Naive thymus-derived CD8-positive, alpha-beta T cell (primary cell): ENCODE measurements around the gene SYT1. TPM values are rescaled to one million over a fixed set of nuclear protein-coding genes. Genes with fewer than 3 reads are reported as not detected.
"Not testable (repeated sequence)": the region's sequence is repeated elsewhere in the genome, so short reads cannot be mapped to it uniquely, and the experiment has no call there.

Source experiments
- ATAC-seq, 2 donors: fragments of 150-1000 bp; cut with Tn5 transposase in 1 of 2; sonication (Bioruptor Pico), chemical (Tn5 transposase) in 1 of 2; 1 replicate in 1 of 2; 2 replicates in 1 of 2; pipeline ENCODE4 v1.10.0; 2021; ENCODE audit warnings: mild to moderate bottlenecking in 2 of 2, moderate library complexity in 2 of 2
- POLR2A ChIA-PET: fragments of 350-600 bp; sonication (Branson Sonifier 250); formaldehyde crosslinking; loops from one replicate; lab custom pipeline; 2021; ENCODE audit warnings: antibody characterized with exemption; lab: Charles Lee
- DNase-seq, 10 donors: peaks; one replicate each; pipeline versions ENCODE4 v3.0.0 to v3.0.0-alpha.2; 2020 to 2022
- H3K27ac Mint-ChIP-seq, 10 donors: one replicate each; pipeline ENCODE4 v1.8.0; 2020 to 2022; ENCODE audit warnings: mild to moderate bottlenecking in 10 of 10, mixed read lengths in 10 of 10, moderate library complexity in 4 of 10, inconsistent platforms in 1 of 10
- H3K27me3 Mint-ChIP-seq, 5 donors: one replicate each; pipeline ENCODE4 v1.8.0; 2021 to 2022; ENCODE audit warnings: mixed read lengths in 5 of 5
- H3K36me3 Mint-ChIP-seq, 3 donors: one replicate each; pipeline ENCODE4 v1.8.0; 2020 to 2022; ENCODE audit warnings: mixed read lengths in 3 of 3, mild to moderate bottlenecking in 2 of 3, inconsistent platforms in 1 of 3
- H3K4me1 Mint-ChIP-seq, 4 donors: one replicate each; pipeline ENCODE4 v1.8.0; 2021 to 2022; ENCODE audit warnings: mixed read lengths in 4 of 4
- H3K4me3 Mint-ChIP-seq, 10 donors: one replicate each; pipeline ENCODE4 v1.8.0; 2020 to 2022; ENCODE audit warnings: mild to moderate bottlenecking in 10 of 10, mixed read lengths in 10 of 10, moderate library complexity in 6 of 10, inconsistent platforms in 1 of 10
- H3K9me3 Mint-ChIP-seq, 9 donors: one replicate each; pipeline ENCODE4 v1.8.0; 2020 to 2022; ENCODE audit warnings: mixed read lengths in 9 of 9, mild to moderate bottlenecking in 3 of 9, inconsistent platforms in 1 of 9, moderate library complexity in 1 of 9
- polyA plus RNA-seq, 3 donors: library from polyadenylated mRNA; unstranded; fragments of 300-500 nt; fragmentation: Illumina TruSeq; gene quantifications; one replicate each; pipeline ENCODE4 v1.2.3, GENCODE V29; 2021
- total RNA-seq, 8 experiments: library from RNA in 2 of 8; stranded (reverse) in 2 of 8; gene quantifications; one replicate each; pipeline ENCODE4 v1.2.3 and lab custom pipeline; 2021 to 2026

The SYT1 gene
- total and polyA plus RNA-seq, 5 experiments from 2014 or later = not detected

GRCh38 chr12:79012636-79013035 is 148.1 kb downstream of the SYT1 start:
- peaks cover 0 to 19% (median 5%) of the 10 kb centered on the region in 9 donors for H3K9me3 Mint-ChIP-seq
- H3K27ac Mint-ChIP-seq = no peak overlapping the region
- no peak for DNase-seq
- no peaks in the 10 kb centered on the region for H3K4me1 Mint-ChIP-seq
- no peaks in the 10 kb centered on the region for H3K36me3 Mint-ChIP-seq
- ATAC-seq = no peak
- H3K4me3 Mint-ChIP-seq = no peak overlapping the region
- H3K27me3 Mint-ChIP-seq = no peaks in the 10 kb centered on the region
- POLR2A ChIA-PET = no interaction called here

GRCh38 chr12:79016181-79016580 is 151.6 kb downstream of the SYT1 start:
- POLR2A ChIA-PET = no interaction called here
- ATAC-seq (no peak), DNase-seq (no peak)
- Mint-ChIP-seq H3K9me3 (peaks cover 0 to 13% (median 6%) of the 10 kb centered on the region in 9 donors), H3K4me1 (peaks cover 0 to 5% (median 0%) of the 10 kb centered on the region in 4 donors), H3K27me3 (no peaks in the 10 kb centered on the region), H3K27ac (no peak overlapping the region), H3K4me3 (no peak overlapping the region), H3K36me3 (no peaks in the 10 kb centered on the region)

- H3K36me3 Mint-ChIP-seq = no peaks in the 10 kb centered on the region
- peaks cover 0 to 5% (median 0%) of the 10 kb centered on the region in 4 donors for H3K4me1 Mint-ChIP-seq
- POLR2A ChIA-PET = no interaction called here
- DNase-seq = no peak
- H3K27me3 Mint-ChIP-seq = no peaks in the 10 kb centered on the region
- no peak for ATAC-seq
- peaks cover 0 to 13% (median 9%) of the 10 kb centered on the region in 9 donors for H3K9me3 Mint-ChIP-seq
- H3K27ac Mint-ChIP-seq = no peak overlapping the region
- no peak overlapping the region for H3K4me3 Mint-ChIP-seq
Measured at GRCh38 chr12:79019672-79020071, 155.1 kb downstream of the SYT1 start.

DNA sequence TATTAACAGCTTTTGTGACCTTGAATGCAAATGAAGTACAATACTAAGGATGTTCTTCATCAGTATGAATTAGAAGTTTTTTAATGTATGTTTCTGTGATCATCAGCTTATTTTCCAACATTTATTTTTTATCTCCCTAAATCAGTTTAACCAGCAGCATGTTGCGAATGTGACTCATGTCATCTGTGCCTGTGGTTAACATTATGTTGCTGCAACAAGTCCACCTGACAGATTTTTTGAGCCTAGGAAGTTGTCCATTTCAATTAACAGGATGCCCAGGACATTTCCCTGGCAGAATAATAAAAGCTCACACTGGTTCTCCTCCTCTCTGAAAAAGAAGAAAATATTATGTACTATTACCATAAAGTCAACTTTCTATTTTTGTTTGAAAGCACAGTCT is 155.5 kb downstream of the SYT1 start:
- H3K27ac Mint-ChIP-seq = no peak overlapping the region
- DNase-seq (no peak), ATAC-seq (no peak)
- no peaks in the 10 kb centered on the region for H3K36me3 Mint-ChIP-seq
- H3K4me3 Mint-ChIP-seq = no peak overlapping the region
- H3K27me3 Mint-ChIP-seq = no peaks in the 10 kb centered on the region
- peaks cover 0 to 5% (median 0%) of the 10 kb centered on the region in 4 donors for H3K4me1 Mint-ChIP-seq
- POLR2A ChIA-PET = no interaction called here
- H3K9me3 Mint-ChIP-seq = peaks cover 0 to 13% (median 9%) of the 10 kb centered on the region in 9 donors

GRCh38 chr12:79021021-79021420 is 156.4 kb downstream of the SYT1 start:
- Mint-ChIP-seq H3K9me3 (peaks cover 0 to 13% (median 6%) of the 10 kb centered on the region in 9 donors), H3K27me3 (no peaks in the 10 kb centered on the region), H3K27ac (no peak overlapping the region), H3K4me1 (peaks cover 0 to 5% (median 0%) of the 10 kb centered on the region in 4 donors), H3K4me3 (no peak overlapping the region), H3K36me3 (no peaks in the 10 kb centered on the region)
- POLR2A ChIA-PET = no interaction called here
- no peak for DNase-seq
- ATAC-seq = no peak

DNA sequence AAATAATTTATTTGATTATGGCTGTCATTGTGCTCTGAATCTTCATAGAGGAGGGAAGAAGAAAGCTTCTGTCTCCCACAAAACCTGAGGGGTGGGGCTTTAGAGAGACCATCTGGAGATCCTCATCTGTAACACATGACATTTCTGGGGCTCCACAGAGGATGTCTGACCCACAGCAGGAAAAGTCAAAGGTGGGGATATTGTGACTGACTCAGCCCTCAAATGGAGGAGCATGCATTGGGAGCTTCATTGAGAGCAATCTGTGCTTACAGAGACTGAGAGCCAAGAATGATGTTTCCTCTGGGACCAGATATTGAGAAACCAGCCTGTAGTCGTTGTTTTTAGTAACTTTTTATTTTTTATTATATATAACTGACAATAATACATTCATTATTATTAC is 158.7 kb downstream of the SYT1 start:
- Mint-ChIP-seq H3K4me1 (peaks cover 0 to 5% (median 0%) of the 10 kb centered on the region in 4 donors), H3K4me3 (no peak overlapping the region), H3K27me3 (no peaks in the 10 kb centered on the region), H3K36me3 (no peaks in the 10 kb centered on the region), H3K9me3 (peaks cover 0 to 4% (median 0%) of the 10 kb centered on the region in 9 donors), H3K27ac (no peak overlapping the region)
- DNase-seq (no peak), ATAC-seq (no peak)
- POLR2A ChIA-PET = no interaction called here

DNA sequence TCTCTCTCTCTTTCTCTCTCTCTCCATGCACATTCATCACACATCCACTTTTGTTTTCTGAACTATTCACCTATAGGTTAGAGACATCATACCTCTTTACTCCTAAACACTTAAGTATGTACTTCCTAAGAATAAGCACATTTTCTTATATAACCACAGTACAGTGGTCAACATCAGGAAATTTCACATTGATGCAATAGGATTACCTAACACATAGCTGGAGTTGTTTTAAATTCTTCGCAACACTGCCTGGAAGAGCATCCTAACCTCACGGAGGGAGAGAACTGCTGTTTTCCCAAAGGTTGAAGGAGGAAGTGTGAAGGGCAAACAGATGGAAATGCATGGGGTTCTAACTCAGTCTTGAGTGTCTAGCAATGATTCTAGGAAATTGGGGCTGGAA is 159.2 kb downstream of the SYT1 start:
- H3K27ac Mint-ChIP-seq = no peak overlapping the region
- POLR2A ChIA-PET = no interaction called here

DNA sequence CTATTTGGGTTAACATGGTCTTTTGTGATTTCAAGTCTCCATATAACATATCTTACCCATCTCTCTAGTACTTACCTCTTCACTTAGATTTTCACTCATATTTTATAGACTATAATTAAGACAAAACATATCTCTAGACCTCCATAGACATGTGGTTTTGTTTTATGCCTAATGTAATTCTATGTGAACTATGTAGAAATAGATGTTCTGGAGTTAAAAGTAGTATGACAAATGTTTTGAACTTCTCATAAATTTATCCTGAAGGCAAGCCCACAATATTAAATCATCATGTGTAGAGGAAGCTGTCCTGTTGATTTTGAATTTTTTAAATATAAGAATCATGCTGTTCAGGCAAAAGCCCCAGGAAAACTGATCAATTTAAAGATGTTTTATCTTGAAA is 169.2 kb downstream of the SYT1 start:
- H3K4me1 Mint-ChIP-seq = no peaks in the 10 kb centered on the region
- H3K27ac Mint-ChIP-seq = no peak overlapping the region
- POLR2A ChIA-PET = no interaction called here
- DNase-seq (no peak), ATAC-seq (no peak)
- no peaks in the 10 kb centered on the region for H3K36me3 Mint-ChIP-seq
- peaks cover 0 to 19% (median 2%) of the 10 kb centered on the region in 9 donors for H3K9me3 Mint-ChIP-seq
- no peaks in the 10 kb centered on the region for H3K27me3 Mint-ChIP-seq
- no peak overlapping the region for H3K4me3 Mint-ChIP-seq

More for the DNA sequence above, 159.2 kb downstream of the SYT1 start:
- Mint-ChIP-seq H3K36me3 (no peaks in the 10 kb centered on the region), H3K27me3 (no peaks in the 10 kb centered on the region), H3K9me3 (peaks cover 0 to 4% (median 0%) of the 10 kb centered on the region in 9 donors), H3K4me1 (peaks cover 0 to 5% (median 0%) of the 10 kb centered on the region in 4 donors), H3K4me3 (no peak overlapping the region)
- ATAC-seq (no peak), DNase-seq (no peak)

DNA sequence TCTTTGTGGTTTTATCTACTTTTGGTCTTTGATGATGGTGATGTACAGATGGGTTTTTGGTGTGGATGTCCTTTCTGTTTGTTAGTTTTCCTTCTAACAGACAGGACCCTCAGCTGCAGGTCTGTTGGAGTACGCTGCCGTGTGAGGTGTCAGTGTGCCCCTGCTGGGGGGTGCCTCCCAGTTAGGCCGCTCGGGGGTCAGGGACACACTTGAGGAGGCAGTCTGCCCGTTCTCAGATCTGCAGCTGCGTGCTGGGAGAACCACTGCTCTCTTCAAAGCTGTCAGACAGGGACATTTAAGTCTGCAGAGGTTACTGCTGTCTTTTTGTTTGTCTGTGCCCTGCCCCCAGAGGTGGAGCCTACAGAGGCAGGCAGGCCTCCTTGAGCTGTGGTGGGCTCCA is 180.2 kb downstream of the SYT1 start:
- H3K27me3 Mint-ChIP-seq, POLR2A ChIA-PET, ATAC-seq, H3K27ac Mint-ChIP-seq, H3K4me1 Mint-ChIP-seq, H3K9me3 Mint-ChIP-seq, H3K36me3 Mint-ChIP-seq, H3K4me3 Mint-ChIP-seq, DNase-seq: not testable (repeated sequence)

- ATAC-seq, H3K27me3 Mint-ChIP-seq, H3K9me3 Mint-ChIP-seq, H3K4me3 Mint-ChIP-seq, POLR2A ChIA-PET, DNase-seq, H3K27ac Mint-ChIP-seq, H3K4me1 Mint-ChIP-seq, H3K36me3 Mint-ChIP-seq: not testable (repeated sequence)
Measured at GRCh38 chr12:79045149-79045703, 180.7 kb downstream of the SYT1 start.

DNA sequence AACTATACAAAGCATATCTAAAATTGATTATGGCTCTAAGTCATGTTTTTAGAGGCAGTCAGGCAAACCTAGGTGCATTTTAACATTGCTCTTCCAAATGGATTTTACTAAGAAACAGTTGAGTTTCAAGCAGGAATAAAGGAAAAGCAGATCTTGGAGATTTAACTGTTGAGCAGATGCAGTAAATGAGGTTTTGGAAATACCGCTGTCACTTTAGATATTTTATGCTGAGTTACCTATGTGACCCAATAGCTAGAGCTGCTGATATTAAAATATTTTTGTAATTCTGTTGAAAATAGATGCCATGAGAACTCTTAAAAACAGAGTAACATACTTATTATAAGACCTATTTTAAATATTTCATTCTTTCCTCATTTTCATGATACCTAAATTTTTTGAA is 181.4 kb downstream of the SYT1 start:
- Mint-ChIP-seq H3K27me3 (no peaks in the 10 kb centered on the region), H3K4me1 (no peaks in the 10 kb centered on the region), H3K27ac (no peak overlapping the region), H3K9me3 (peaks cover 0 to 4% (median 0%) of the 10 kb centered on the region in 9 donors), H3K4me3 (no peak overlapping the region), H3K36me3 (no peaks in the 10 kb centered on the region)
- ATAC-seq (no peak), DNase-seq (no peak)
- POLR2A ChIA-PET = no interaction called here

DNA sequence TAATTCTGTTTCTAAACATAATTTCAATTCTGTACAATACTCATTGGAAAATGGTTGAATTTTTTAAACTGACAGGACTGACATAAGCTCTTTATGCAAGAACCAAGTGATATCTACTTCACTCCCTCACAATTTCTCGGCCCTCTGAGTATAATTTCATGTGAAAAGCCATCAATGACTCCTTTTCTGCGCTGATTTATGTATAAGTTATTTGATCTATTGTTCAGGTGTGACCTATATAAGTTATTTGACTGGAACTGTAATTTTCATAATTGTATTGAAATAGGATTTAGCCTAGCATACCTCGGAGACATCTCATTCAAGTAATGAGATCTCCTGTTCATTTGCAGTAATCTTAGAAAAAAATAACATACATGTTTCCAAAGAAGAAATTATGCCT is 184.4 kb downstream of the SYT1 start:
- ATAC-seq = no peak
- no peak for DNase-seq
- POLR2A ChIA-PET = no interaction called here
- no peaks in the 10 kb centered on the region for H3K27me3 Mint-ChIP-seq
- H3K4me1 Mint-ChIP-seq = no peaks in the 10 kb centered on the region
- no peak overlapping the region for H3K4me3 Mint-ChIP-seq
- no peak overlapping the region for H3K27ac Mint-ChIP-seq
- H3K9me3 Mint-ChIP-seq = peaks cover 0 to 4% (median 0%) of the 10 kb centered on the region in 9 donors
- no peaks in the 10 kb centered on the region for H3K36me3 Mint-ChIP-seq

DNA sequence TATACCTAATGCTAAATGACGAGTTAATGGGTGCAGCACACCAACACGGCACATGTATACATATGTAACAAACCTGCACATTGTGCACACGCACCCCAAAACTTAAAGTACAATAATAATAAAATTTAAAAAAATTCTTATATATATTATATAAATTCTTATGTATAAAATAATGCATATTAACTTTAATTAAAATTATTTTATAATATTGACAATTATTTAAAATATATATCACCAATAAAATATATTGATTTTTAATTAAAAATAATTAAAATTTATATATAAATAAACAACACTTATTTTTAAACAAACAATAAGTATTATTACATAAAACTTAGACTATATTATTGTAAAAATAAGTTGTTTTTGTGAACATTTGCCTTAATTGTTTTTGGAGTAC is 188.8 kb downstream of the SYT1 start:
- H3K27ac Mint-ChIP-seq = no peak overlapping the region
- POLR2A ChIA-PET = no interaction called here
- no peaks in the 10 kb centered on the region for H3K27me3 Mint-ChIP-seq
- H3K36me3 Mint-ChIP-seq = no peaks in the 10 kb centered on the region
- H3K4me1 Mint-ChIP-seq = no peaks in the 10 kb centered on the region
- no peak overlapping the region for H3K4me3 Mint-ChIP-seq
- ATAC-seq (no peak), DNase-seq (no peak)
- peaks cover 0 to 3% (median 0%) of the 10 kb centered on the region in 9 donors for H3K9me3 Mint-ChIP-seq
